M059J (cell line): ENCODE measurements around the gene APOC4. TPM values are rescaled to one million over a fixed set of nuclear protein-coding genes. Genes with fewer than 3 reads are reported as not detected.
"Not testable (repeated sequence)": the region's sequence is repeated elsewhere in the genome, so short reads cannot be mapped to it uniquely, and the experiment has no call there.

Experiments used
- DNase-seq: peaks from one replicate; pipeline ENCODE4 v3.0.0-alpha.2; 2012; ENCODE audit warnings: low read depth
- total RNA-seq: library from RNA; depleted of rRNA; stranded (reverse); fragments of >200 nt; shearing (Covaris generic); gene quantifications from 2 replicates; pipeline ENCODE4 v1.2.3, GENCODE V29; 2014; rRNA removed

APOC4 gene
- not detected in 2 replicates for total RNA-seq

GRCh38 chr19:44942067-44942571 is at the start of gene APOC4:
Gene APOC4 (plus strand): TSS chr19:44942237. CDS start chr19:44942278, 41 bp downstream.
- no peak for DNase-seq

DNA sequence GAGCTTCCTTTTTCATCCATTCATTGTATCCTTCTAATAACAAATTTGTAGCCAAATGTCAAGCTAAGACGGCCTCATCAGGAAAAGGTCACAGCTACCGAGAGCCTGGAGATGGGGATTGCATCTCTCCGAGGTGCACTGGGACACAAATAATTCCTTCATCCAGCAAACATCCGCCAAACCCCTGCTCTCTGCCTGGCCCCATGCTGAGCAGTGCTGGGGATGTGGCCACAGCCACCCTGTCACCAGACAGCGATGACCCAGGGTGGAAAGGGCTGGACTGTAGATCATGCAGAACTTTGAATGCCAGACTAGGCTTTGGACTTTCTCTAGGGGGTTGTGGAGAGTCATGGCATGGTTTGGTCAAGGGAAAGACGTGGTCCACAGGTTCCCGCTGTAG is 49.1 kb upstream of the APOC4 start:
- DNase-seq: no peak

DNA sequence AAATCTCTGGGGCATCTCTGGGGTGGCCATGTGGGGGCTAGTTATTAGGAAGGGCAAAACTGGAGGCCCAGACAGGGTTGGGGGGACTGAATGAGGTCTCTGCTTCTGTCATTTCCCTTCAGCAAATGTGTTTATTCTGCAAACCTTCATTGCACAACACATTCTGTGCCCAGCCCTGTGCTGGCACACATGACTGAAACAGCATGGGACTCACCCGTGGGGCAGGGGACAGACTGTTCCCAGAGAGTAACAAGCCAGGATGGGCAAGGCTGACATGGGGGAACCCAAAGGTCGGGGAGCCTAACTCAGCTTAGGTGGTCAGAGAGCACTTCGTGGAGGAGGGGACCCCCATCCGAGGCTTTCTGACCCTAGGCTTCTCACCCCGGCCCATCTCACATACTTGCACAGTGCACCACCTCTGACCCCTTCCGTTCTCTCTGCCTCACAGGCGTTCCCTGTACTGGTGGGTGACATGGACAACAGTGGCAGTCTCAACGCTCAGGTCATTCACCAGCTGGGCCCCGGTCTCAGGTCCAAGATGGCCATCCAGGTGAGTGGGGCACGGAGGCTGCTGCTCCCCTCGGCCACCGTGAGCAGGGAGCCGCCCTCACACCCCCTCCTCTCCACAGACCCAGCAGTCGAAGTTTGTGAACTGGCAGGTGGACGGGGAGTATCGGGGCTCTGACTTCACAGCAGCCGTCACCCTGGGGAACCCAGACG is 48.5 kb upstream of the APOC4 start:
- DNase-seq: no peak

DNA sequence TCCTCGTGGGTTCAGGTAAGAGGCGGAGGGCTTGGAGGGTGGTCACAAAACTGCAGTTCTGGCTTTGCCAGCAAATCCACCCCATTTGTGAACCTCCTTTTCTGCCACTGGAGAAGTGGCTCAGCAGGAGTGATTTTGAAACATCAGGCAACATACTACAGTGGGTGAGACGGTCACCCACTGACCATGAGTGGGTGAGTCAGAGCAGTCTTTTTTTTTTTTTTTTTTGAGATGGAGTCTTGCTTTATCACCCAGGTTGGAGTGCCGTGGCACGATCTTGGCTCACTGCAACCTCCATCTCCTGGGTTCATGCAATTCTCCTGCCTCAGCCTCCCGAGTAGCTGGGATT is 48.0 kb upstream of the APOC4 start:
- DNase-seq: no peak

GRCh38 chr19:44894946-44895345 is 47.1 kb upstream of the APOC4 start:
- DNase-seq: no peak

GRCh38 chr19:44897835-44898234 is 44.2 kb upstream of the APOC4 start:
- DNase-seq: no peak

- DNase-seq: no peak
These were observed 41.5 kb upstream of the APOC4 start for GRCh38 chr19:44900328-44901244.

DNA sequence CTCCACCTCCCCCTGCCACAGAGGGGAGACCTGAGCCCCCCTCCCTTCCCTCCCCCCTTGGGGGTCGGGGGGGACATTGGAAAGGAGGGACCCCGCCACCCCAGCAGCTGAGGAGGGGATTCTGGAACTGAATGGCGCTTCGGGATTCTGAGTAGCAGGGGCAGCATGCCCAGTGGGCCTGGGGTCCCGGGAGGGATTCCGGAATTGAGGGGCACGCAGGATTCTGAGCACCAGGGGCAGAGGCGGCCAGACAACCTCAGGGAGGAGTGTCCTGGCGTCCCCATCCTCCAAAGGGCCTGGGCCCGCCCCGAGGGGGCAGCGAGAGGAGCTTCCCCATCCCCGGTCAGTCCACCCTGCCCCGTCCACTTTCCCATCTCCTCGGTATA is 38.8 kb upstream of the APOC4 start:
- DNase-seq: no peak

DNA sequence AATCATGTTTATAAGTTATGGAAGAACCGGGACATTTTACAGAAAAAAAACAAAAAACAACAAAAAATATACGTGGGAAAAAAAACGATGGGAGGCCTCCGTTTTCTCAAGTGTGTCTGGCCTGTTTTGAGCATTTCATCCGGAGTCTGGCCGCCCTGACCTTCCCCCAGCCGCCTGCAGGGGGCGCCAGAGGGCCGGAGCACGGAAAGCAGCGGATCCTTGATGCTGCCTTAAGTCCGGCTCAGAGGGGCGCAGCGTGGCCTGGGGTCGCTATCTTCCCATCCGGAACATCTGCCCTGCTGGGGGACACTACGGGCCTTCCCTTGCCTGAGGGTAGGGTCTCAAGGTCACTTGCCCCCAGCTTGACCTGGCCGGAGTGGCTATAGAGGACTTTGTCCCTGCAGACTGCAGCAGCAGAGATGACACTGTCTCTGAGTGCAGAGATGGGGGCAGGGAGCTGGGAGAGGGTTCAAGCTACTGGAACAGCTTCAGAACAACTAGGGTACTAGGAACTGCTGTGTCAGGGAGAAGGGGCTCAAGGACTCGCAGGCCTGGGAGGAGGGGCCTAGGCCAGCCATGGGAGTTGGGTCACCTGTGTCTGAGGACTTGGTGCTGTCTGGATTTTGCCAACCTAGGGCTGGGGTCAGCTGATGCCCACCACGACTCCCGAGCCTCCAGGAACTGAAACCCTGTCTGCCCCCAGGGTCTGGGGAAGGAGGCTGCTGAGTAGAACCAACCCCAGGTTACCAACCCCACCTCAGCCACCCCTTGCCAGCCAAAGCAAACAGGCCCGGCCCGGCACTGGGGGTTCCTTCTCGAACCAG is 38.2 kb upstream of the APOC4 start:
- peak; percentile 58 for DNase-seq

- DNase-seq: no peak
These were observed 37.5 kb upstream of the APOC4 start for GRCh38 chr19:44904426-44904994.

DNA sequence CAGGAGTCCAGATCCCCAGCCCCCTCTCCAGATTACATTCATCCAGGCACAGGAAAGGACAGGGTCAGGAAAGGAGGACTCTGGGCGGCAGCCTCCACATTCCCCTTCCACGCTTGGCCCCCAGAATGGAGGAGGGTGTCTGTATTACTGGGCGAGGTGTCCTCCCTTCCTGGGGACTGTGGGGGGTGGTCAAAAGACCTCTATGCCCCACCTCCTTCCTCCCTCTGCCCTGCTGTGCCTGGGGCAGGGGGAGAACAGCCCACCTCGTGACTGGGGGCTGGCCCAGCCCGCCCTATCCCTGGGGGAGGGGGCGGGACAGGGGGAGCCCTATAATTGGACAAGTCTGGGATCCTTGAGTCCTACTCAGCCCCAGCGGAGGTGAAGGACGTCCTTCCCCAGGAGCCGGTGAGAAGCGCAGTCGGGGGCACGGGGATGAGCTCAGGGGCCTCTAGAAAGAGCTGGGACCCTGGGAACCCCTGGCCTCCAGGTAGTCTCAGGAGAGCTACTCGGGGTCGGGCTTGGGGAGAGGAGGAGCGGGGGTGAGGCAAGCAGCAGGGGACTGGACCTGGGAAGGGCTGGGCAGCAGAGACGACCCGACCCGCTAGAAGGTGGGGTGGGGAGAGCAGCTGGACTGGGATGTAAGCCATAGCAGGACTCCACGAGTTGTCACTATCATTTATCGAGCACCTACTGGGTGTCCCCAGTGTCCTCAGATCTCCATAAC is 36.4 kb upstream of the APOC4 start, which contains the start of gene APOE:
Gene APOE, plus strand, starts transcription at position 360 of the 724 bp plus-strand sequence. CDS start 829 bp downstream, outside the sequence.
- DNase-seq: no peak

GRCh38 chr19:44907613-44908012 is 34.4 kb upstream of the APOC4 start:
- no peak for DNase-seq

- no peak for DNase-seq
These were observed 33.8 kb upstream of the APOC4 start for GRCh38 chr19:44908074-44908835.

DNA sequence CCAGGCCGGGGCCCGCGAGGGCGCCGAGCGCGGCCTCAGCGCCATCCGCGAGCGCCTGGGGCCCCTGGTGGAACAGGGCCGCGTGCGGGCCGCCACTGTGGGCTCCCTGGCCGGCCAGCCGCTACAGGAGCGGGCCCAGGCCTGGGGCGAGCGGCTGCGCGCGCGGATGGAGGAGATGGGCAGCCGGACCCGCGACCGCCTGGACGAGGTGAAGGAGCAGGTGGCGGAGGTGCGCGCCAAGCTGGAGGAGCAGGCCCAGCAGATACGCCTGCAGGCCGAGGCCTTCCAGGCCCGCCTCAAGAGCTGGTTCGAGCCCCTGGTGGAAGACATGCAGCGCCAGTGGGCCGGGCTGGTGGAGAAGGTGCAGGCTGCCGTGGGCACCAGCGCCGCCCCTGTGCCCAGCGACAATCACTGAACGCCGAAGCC is 33.2 kb upstream of the APOC4 start:
- no peak for DNase-seq

GRCh38 chr19:44909775-44910174 is 32.3 kb upstream of the APOC4 start:
- DNase-seq: no peak

DNA sequence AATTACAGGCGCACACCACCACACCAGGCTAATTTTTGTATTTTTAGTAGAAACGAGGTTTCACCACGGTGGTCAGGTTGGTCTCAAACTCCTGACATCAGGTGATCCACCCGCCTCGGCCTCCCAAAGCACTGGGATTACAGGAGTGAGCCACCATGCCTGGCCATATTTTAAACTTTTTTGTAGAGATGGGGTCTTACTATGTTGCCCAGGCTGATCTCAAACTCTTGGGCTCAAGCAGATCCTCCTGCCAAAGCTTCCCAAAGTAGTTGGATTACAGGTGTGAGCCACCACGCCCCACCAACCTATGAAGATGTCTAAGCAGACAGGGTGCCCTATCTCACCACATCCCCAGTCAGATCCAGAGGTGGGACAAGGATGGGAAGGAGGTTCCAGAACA is 30.1 kb upstream of the APOC4 start:
- not testable (repeated sequence) for DNase-seq

- DNase-seq: no peak
These were observed 29.2 kb upstream of the APOC4 start for GRCh38 chr19:44912854-44913253.

DNA sequence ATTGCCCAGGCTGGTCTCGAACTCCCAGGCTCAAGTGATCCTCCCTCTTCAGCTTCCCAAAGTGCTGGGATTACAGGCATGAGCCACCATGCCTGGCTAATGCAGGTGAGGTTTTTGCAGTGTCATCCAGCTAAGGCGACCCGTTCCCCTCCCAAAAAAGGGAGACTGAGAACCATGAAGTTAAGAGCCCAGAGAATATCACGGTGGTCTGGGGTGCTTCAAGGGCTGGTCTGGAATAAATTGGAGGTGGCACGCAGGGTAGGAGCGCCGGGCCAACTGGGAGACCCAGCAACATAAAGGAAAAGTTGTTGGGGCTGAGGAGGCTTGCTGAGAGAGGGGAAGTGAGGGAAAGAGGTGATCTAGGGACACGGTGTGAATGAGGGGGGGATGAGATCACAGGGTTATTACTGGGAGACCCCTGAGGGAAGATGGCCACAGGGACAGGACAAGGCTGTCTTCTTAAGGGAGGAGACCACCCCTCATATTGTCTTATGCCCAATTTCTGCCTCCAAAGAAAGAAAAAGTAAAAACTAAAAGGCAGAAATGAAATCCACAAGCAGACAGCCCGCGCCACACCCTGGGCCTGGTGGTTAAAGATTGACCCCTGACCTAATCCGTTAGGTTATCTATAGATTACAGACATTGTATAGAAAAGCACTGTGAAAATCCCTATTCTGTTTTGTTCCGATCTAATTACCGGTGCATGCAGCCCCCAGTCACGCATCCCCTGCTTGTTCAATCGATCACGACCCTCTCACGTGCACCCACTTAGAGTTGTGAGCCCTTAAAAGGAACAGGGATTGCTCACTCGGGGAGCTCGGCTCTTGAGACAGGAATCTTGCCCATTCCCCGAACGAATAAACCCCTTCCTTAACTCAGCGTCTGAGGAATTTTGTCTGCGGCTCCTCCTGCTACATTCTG is 28.3 kb upstream of the APOC4 start:
- not testable (repeated sequence) for DNase-seq
